IPS-18c (cell line): ENCODE measurements around the gene NPHP4.

Experiments used
- H3K4me3 ChIP-seq: 2 replicates; pipeline ENCODE4 v1.7.0; 2013; ENCODE audit warnings: low read depth, mild to moderate bottlenecking, low read length, moderate library complexity; ENCODE audit not compliant: insufficient read depth
- H3K9me3 ChIP-seq: one replicate; pipeline ENCODE4 v1.6.1; 2013; ENCODE audit warnings: mild to moderate bottlenecking, low read length, moderate library complexity; ENCODE audit not compliant: control insufficient read depth, insufficient read depth

Gene NPHP4

DNA sequence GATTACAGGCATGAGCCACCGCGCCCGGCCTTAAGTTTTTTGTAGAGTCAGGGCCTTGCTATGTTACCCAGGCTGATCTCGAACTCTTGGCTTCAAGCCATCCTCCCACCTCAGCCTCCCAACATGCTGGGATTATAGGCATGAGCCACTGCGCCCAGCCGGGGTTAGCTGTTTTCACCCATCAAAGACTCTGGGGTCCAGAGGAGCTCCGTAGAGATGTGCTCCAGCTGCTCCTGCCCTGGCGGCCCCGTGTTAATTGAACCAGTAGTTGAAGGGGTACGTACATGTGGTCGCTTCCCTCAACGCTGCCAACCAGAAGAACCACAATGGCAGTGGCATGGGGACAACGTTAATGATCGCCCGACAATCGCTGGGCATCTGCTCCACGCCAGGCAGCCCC lies 72.0 kb downstream of the NPHP4 start:
- no peaks in the 10 kb centered on the region for H3K9me3 ChIP-seq
- no peak overlapping the region for H3K4me3 ChIP-seq

DNA sequence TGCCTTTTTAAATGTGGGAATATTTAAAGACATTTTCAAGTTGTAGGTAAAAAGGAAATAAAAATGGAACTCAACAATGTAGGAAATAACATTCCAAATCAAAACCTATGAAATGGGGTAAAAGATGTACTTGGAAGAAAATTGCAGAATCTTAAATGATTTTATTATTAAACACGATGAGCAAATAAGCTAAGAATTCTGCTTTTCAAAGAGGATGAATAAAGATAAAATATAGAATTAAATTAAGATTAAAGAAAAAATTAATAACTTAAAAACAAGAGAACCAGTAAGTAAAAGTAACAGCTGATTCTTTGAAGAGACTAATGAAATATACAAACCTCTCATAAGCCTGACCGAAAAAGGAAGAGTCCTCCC lies 74.0 kb downstream of the NPHP4 start:
- no peak overlapping the region for H3K4me3 ChIP-seq
- H3K9me3 ChIP-seq, result no peaks in the 10 kb centered on the region

DNA sequence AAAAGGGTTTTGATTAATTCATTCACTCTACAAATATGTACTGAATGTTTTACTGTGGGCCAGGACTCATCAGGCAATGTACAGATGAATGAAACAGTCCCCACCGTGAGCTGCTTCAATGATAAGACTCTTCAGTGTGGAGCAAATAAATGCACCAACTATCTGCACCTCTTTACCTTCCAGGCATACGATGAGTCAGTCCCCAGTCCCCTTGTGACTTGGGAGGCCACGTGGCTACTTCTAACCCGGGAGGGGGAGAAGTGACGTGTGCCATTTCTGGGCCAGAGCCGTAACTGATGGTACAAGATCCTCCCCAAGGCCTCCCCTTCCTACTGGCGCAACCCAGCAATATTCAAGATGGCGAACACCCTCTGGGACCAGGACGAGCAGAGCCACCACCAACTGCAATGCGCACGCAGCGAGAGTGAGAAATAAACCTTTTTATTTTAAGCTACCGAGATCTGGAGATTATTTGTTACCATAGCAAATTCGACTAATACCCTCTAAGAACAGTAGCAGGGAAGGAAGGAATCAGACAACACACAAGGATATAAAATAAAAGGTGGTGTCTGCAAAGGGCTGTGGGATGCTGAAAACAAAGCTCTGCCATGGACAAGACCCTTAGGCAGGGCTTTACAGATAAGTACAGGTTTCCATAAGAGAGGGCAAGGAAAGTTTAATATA lies 74.5 kb downstream of the NPHP4 start:
- Histone ChIP-seq H3K4me3 (no peak overlapping the region), H3K9me3 (no peaks in the 10 kb centered on the region)

- Histone ChIP-seq H3K9me3 (no peaks in the 10 kb centered on the region), H3K4me3 (no peak overlapping the region)
Measured at GRCh38 chr1:5917281-5917590, 75.0 kb downstream of the NPHP4 start.

DNA sequence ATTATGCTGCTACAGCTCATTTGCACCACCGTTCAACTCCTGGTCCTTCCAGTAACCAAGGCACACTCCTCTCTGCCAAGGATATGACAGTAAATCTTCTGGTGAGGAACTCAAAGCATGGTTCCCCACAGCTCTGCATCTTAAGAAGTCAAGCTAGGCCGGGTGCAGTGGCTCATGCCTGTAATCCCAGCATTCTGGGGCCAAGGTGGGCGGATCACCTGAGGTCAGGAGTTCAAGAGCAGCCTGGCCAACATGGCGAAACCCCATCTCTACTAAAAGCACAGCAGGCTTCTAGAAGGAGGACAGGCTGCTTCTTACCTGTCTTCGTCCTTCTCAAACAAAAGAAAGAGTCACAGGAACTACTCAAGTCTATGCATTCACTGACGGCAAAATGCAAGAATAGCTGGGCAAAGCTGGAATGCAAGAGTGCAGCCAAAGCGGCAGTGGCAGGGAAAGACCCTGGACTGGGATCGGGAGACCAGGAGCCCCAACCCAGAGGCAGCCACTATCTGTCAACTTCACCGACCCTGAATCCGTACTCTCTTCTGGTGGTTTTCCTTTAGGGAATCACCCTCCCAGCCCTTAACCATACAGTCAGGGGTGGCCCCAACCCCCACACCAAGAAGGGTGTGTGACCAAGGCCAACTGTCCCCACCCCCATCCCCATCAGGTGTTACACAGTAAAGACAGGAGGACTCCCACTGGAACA lies 75.5 kb downstream of the NPHP4 start:
- H3K9me3 ChIP-seq, result no peaks in the 10 kb centered on the region

GRCh38 chr1:5915587-5916571 lies 76.3 kb downstream of the NPHP4 start:
- Histone ChIP-seq H3K4me3 (no peak overlapping the region), H3K9me3 (no peaks in the 10 kb centered on the region)

More for the DNA sequence above, 75.5 kb downstream of the NPHP4 start:
- H3K4me3 ChIP-seq, result no peak overlapping the region

DNA sequence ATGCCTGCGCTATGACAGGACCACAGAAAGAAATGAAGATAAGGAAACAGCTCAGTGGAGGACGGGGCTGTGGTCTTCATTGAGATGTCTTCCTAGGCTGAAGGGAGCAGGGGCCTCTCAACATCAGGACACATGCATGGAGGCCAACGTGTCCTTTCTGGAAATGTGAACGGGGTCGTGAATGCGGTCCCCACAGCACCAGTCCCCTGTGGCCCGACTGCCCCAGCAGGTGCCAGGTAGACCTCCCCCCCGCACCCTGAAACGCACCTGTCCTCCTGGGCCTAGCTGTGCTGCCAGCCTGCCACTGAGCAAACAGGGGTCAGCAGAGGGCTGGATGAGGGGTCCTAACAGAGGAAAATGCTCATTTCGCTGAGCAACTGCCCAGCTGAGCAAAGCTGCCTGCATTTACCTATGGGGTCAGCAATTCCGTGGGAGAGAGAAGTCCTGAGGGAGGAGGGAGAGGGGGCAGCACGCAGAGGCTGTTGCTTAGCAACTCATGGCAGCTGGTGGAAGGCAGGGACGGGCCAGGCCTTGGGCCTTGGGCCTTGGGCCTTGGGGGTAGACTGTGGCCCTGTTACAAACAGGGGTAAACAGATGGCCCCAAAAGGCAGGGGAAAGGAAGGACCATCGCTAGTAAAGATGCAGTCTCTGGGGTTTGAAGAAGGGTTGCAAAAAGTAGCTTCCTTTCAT lies 77.4 kb downstream of the NPHP4 start:
- Histone ChIP-seq H3K9me3 (no peaks in the 10 kb centered on the region), H3K4me3 (no peak overlapping the region)

DNA sequence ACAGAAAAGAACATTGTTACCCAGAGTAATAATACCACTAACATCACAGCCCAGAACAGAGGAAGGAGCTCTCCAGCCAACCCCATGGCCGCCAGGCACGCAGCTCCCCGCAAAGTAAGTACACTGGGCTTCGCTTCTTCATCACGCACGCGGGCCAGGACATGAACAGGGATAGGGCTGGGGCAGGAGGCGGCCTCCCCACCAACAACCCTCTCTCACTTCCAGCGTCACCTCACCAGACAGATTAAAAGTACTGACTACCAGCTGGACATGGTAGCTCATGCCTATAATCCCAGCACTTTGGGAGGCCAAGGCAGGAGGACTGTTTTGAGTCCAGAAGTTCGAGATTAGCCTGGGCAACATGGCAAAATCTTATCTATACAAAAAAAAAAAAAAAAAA lies 78.3 kb downstream of the NPHP4 start:
- Histone ChIP-seq H3K4me3 (no peak overlapping the region), H3K9me3 (no peaks in the 10 kb centered on the region)

DNA sequence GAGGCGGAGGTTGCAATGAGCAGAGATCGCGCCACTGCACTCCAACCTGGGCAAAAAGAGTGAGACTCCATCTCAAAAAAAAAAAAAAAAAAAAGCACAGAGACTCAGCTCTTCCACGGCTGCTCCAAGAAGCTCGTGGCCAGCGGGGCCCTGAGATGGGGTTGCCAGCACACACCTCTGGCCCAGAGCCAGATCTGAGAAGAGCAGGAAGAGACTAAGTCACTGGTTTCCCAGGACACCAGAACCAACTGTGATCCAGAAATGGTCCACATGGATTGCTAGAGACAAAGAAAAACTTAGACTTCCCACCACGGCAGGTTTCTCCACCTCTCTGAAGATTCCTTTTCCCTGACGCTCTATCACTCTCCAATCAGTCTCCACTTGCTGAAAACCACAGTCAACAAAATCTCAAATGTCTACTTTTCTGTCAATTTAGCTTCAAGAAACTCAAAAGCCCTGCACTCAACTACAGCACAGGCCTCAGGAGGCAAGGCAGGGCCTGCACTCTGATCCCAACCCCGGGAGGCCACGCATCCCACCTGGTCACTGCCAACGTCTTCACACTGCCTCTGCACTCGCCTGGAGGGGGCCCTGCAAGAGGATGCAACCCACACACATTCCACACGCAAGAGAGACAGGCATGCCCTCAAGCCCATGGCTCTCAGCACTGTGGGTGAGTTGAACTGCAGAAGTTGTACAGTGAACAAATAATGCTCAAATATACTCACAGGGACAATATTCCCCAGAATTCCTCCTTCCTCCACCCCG lies 79.0 kb downstream of the NPHP4 start:
- no peak overlapping the region for H3K4me3 ChIP-seq
- H3K9me3 ChIP-seq, result no peaks in the 10 kb centered on the region

DNA sequence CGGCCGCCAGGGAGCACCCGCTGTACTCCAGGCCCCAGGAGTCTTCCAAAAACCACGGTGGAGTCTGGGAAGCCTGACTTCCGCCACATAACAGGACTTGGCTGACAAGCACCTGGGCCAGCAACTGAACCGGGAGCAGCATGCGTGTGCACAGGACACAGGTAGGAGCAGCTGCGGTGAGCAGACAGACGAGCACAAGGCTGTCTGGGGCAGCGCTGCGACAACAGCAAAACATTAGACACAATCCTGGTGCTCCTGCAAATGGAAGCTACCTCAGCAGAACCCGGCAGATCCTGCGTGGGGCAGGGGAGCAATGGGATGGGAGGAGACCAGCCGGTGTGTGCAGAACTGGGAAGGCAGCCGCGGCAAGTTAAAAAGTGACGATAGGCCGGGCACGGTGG lies 80.4 kb downstream of the NPHP4 start:
- no peak overlapping the region for H3K4me3 ChIP-seq
- no peaks in the 10 kb centered on the region for H3K9me3 ChIP-seq

- no peak overlapping the region for H3K4me3 ChIP-seq
- H3K9me3 ChIP-seq, result no peaks in the 10 kb centered on the region
Measured at GRCh38 chr1:5911157-5911556, 81.1 kb downstream of the NPHP4 start.

DNA sequence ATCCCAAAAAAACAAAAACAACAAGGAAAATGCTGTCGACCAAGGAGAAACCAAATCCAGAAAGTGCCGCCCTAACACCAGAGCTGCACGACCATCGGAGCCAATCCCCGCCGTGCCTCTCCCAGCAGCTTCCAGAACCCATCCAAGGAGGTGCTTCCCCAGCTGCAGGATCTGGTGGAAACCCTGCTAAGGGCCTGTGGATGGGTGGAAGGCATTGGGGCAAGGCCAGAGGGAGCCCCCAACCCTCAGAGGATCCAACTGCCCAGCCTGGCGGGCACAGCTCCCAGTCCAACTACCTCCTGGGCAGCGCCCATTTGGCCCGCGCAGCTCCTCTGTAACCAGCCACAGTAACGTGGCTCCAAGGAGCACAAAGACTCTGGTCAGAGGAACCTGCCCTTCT lies 81.6 kb downstream of the NPHP4 start:
- Histone ChIP-seq H3K9me3 (no peaks in the 10 kb centered on the region), H3K4me3 (no peak overlapping the region)

- Histone ChIP-seq H3K9me3 (no peaks in the 10 kb centered on the region), H3K4me3 (no peak overlapping the region)
Measured at GRCh38 chr1:5910276-5910620, 82.0 kb downstream of the NPHP4 start.

DNA sequence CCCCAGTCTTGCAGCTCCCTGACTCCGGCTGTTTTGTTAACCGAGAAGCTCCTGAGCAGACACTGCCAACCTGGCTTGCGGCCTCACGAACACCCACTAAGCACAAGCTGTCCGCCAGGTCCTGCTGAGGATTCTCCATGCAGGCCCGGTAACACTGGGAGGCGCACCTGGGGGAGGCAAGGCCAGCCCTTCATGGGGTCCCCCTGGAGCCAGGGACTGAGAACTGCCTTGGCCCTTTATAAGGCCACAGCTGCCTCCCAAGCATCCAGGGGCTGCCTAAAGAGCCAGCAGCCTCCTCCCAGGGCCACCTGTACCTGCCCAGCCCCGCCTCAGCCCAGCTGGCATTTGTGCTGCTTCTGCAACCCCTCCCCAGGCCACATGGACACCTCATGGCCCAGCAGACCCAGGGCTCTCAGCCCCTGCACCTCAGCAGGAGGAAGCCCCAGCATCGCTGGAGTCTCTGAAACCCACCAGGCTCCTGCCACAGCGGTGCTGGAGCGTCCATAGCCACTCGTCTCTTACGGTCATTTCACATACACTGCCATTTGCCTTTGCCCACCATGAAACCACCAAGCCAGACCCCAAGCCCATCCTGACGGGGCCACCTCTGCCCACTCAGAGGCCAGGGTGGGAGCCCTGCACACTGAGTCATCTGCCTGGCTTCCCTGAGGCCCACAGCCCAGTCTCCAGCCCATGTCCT lies 82.5 kb downstream of the NPHP4 start:
- Histone ChIP-seq H3K4me3 (no peak overlapping the region), H3K9me3 (no peaks in the 10 kb centered on the region)

- Histone ChIP-seq H3K9me3 (no peaks in the 10 kb centered on the region), H3K4me3 (no peak overlapping the region)
Measured at GRCh38 chr1:5908461-5909375, 83.5 kb downstream of the NPHP4 start.
